ENCODE results near the gene CCAR1.
"Not testable (repeated sequence)": the region's sequence is repeated elsewhere in the genome, so short reads cannot be mapped to it uniquely, and the experiment has no call there.

Gene CCAR1

GRCh38 chr10:68831961-68832455, 111.0 kb downstream of the CCAR1 start:
- Histone ChIP-seq H3K27ac (ENCODE audit: low read length) (no peak overlapping the region), H3K4me3 (ENCODE audit: low read length) (no peak overlapping the region), H3K9ac (ENCODE audit: low read depth, low read length) (no peak overlapping the region), H3K9me3 (ENCODE audit: insufficient read depth, low read depth, low read length) (no peaks in the 10 kb centered on the region), H3K36me3 (ENCODE audit: insufficient read depth, low read depth, low read length) (no peaks in the 10 kb centered on the region), H3K27me3 (ENCODE audit: insufficient read depth, low read length) (peaks cover 17% of the 10 kb centered on the region), H3K4me1 (ENCODE audit: insufficient read depth, low read length) (no peaks in the 10 kb centered on the region)

- Histone ChIP-seq H3K27me3 (ENCODE audit: insufficient read depth, low read length) (peaks cover 16% of the 10 kb centered on the region), H3K4me3 (ENCODE audit: low read length) (no peak overlapping the region), H3K36me3 (ENCODE audit: insufficient read depth, low read depth, low read length) (no peaks in the 10 kb centered on the region), H3K27ac (ENCODE audit: low read length) (no peak overlapping the region), H3K9ac (ENCODE audit: low read depth, low read length) (no peak overlapping the region), H3K4me1 (ENCODE audit: insufficient read depth, low read length) (no peaks in the 10 kb centered on the region), H3K9me3 (ENCODE audit: insufficient read depth, low read depth, low read length) (no peaks in the 10 kb centered on the region)
These were observed 111.6 kb downstream of the CCAR1 start for GRCh38 chr10:68832601-68833000.

GRCh38 chr10:68837626-68838322, 116.7 kb downstream of the CCAR1 start:
- Histone ChIP-seq H3K4me1 (ENCODE audit: insufficient read depth, low read length) (peaks cover 3% of the 10 kb centered on the region; the same call in 1 of the 2 replicates), H3K4me3 (ENCODE audit: low read length) (no peak overlapping the region), H3K27ac (ENCODE audit: low read length) (no peak overlapping the region), H3K9ac (ENCODE audit: low read depth, low read length) (no peak overlapping the region), H3K36me3 (ENCODE audit: insufficient read depth, low read depth, low read length) (no peaks in the 10 kb centered on the region), H3K27me3 (ENCODE audit: insufficient read depth, low read length) (no peaks in the 10 kb centered on the region), H3K9me3 (ENCODE audit: insufficient read depth, low read depth, low read length) (no peaks in the 10 kb centered on the region)

- H3K9ac ChIP-seq (ENCODE audit: low read depth, low read length); H3K4me1 ChIP-seq (ENCODE audit: insufficient read depth, low read length); H3K36me3 ChIP-seq (ENCODE audit: insufficient read depth, low read depth, low read length); H3K9me3 ChIP-seq (ENCODE audit: insufficient read depth, low read depth, low read length); H3K27me3 ChIP-seq (ENCODE audit: insufficient read depth, low read length); H3K27ac ChIP-seq (ENCODE audit: low read length); H3K4me3 ChIP-seq (ENCODE audit: low read length): not testable (repeated sequence)
These were observed 119.6 kb downstream of the CCAR1 start for GRCh38 chr10:68840650-68841049.

Measured in iPS-20b (cell line).